Fibroblast of villous mesenchyme (primary cell): ENCODE measurements around the gene CABP7. TPM values are rescaled to one million over a fixed set of nuclear protein-coding genes. Genes with fewer than 3 reads are reported as not detected.

Source experiments
- DNase-seq: peaks from one replicate; pipeline ENCODE4 v3.0.0-alpha.2; 2010; ENCODE audit warnings: low read depth
- H3K4me3 ChIP-seq: 2 replicates; pipeline ENCODE4 v1.5.1; 2011; ENCODE audit warnings: low read depth, mild to moderate bottlenecking, low read length
- total RNA-seq: library from RNA; depleted of rRNA; stranded (reverse); fragments of >200 nt; gene quantifications from 2 replicates; pipeline ENCODE4 v1.2.3, GENCODE V29; 2012
- TF ChIP-seq, protein P1 (sequence below): IDR thresholded peaks from 2 replicates; pipeline ENCODE4 v1.5.1; 2012; ENCODE audit warnings: low read depth, mild to moderate bottlenecking, low read length; ENCODE audit not compliant: insufficient read depth

Gene CABP7
- total RNA-seq, 1 donor: not detected

DNA sequence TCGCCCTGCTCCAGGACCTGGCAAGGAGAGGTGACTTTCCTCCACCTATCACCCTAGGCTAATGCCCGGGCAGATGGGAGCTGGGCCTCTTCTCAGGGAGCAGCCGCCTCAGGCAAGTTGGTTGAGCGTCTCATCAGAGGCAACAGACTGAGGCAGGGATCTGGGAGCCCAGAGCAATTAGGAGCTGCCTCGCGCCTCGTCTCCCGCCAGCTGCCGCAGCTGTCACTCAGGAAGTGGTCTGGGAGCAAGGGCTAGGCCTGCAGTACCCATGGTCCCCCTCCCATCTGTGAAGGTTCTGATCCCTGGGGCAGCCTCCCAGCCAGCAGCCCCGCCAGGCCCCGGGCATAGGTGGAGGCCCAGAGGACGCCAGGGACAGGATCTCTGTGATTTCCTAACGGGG lies 4.6 kb upstream of the CABP7 start:
- TF ChIP-seq, protein P1, sequence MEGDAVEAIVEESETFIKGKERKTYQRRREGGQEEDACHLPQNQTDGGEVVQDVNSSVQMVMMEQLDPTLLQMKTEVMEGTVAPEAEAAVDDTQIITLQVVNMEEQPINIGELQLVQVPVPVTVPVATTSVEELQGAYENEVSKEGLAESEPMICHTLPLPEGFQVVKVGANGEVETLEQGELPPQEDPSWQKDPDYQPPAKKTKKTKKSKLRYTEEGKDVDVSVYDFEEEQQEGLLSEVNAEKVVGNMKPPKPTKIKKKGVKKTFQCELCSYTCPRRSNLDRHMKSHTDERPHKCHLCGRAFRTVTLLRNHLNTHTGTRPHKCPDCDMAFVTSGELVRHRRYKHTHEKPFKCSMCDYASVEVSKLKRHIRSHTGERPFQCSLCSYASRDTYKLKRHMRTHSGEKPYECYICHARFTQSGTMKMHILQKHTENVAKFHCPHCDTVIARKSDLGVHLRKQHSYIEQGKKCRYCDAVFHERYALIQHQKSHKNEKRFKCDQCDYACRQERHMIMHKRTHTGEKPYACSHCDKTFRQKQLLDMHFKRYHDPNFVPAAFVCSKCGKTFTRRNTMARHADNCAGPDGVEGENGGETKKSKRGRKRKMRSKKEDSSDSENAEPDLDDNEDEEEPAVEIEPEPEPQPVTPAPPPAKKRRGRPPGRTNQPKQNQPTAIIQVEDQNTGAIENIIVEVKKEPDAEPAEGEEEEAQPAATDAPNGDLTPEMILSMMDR: no peak

DNA sequence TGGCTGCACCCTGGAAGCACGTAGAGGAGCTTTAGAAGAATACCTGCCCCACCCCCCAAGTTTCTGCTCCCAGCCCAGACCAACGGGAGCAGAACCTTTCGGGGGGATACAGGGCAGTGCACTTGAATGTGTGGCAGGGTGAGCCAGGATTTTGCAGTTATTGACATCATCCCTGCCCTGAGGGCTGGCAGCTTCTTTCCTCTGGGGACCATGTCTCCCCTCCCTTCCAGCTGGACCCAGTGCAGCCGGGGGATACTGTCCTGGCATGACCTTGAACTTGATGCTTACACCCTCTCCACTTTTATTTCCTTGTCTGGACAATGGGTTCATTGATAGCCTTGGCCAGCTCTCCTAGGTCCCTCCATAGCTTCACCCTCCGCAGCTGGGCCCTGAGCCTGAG lies 4.1 kb upstream of the CABP7 start:
- TF ChIP-seq, protein P1: no peak
- no peak for DNase-seq

More for the DNA sequence above, 4.6 kb upstream of the CABP7 start:
- DNase-seq: no peak
- H3K4me3 ChIP-seq: no peak overlapping the region

DNA sequence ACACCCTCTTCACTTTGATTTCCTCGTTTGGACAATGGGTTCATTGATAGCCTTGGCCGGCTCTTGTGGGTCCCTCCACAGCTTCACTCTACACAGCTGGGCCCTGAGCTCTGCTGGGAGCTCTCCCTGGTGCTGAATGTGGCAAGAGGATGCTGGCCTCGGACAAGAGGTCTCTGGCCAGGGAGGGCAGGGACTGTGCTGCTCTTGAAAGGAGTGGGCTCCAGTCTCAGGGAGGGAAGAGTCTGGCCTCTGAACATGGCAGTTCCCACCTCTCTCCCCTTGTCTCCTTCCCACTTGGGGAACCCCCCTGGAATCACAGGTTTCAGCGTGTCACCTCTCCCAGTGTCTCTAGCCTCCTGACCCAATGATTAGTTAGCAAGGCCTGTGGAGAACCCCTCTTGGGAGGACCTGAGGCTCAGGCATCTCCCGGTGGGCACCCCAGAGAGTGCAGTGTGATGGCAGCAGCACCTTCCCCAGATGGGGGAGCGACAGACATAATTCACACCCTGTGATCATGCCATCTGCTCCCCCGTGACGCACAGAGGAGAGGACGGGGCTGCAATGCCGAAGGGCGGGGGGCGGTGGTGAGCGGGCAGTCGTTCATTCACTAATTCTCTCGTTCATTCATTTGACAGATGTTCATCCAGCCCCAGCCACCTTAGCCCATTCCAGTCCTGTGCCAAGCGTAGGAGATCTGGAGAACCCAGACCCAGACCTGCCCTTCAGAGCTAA lies 2.8 kb upstream of the CABP7 start:
- TF ChIP-seq, protein P1: no peak
- DNase-seq: peak; percentile 76
- H3K4me3 ChIP-seq: no peak overlapping the region

More for the DNA sequence above, 4.1 kb upstream of the CABP7 start:
- no peak overlapping the region for H3K4me3 ChIP-seq

DNA sequence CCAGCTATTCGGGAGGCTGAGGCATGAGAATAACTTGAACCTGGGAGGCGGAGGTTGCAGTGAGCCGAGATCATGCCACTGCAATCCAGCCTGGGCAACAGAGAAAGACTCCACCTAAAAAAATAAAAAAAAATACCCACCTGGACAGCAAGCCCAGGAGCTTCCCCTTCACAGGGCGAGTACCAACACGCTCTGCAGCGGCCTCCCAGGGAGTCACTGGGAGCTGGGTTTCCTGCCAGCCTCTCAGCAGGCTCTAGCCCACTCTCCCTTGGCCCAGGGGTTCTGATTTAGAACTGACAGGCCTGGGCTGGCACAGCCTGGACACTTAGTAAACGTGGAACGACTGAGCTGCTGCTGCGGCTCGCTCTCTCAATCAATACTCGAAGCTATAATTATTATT lies 2.0 kb upstream of the CABP7 start:
- TF ChIP-seq, protein P1: no peak
- no peak for DNase-seq
- H3K4me3 ChIP-seq: no peak overlapping the region

DNA sequence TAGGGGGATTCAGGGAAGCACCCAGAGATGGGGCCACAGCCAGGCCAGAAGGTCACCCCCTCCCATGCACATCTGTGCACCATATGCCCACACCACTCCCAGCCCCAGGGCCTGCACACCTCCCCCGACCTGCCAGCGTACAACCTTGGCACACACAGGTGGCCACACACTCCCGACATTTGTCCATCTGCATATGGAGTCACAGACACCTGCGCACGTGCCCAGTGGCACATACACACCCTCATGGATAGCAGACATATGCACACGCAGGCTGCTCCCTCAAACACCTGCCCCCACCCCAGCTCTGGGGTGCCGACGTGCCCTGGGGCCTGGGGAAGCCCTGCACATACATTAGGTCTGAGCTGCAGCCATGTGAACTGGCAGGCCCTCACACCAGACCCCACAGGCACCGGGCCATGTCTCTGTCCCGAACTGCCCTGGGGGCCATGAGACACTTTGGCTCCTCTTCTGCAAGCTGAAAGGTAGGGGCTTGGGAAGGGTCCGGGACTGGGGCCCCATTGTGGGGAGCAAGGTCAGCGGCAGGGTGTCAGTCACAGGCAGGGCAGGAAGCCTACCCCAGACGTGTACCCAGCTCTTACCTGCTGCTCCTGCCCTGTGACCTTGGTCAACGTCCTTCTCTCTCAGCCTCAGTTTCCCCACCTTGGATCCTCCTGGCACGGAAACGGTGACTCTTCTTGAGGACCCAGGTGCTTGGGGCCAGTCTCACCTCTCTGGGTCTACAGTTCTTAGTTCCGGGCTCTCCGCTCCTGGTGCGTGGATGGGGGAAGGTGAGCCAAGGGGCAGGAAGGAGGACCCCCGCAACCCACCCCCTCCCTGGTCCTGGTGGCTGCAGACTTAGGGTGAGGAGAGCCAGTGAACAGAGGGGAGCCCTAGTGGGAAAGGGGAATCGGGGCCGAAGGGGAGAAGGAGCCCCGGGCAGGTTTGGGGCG lies 579 bp upstream of the CABP7 start:
- H3K4me3 ChIP-seq: no peak overlapping the region
- no peak for DNase-seq
- TF ChIP-seq, protein P1: no peak

DNA sequence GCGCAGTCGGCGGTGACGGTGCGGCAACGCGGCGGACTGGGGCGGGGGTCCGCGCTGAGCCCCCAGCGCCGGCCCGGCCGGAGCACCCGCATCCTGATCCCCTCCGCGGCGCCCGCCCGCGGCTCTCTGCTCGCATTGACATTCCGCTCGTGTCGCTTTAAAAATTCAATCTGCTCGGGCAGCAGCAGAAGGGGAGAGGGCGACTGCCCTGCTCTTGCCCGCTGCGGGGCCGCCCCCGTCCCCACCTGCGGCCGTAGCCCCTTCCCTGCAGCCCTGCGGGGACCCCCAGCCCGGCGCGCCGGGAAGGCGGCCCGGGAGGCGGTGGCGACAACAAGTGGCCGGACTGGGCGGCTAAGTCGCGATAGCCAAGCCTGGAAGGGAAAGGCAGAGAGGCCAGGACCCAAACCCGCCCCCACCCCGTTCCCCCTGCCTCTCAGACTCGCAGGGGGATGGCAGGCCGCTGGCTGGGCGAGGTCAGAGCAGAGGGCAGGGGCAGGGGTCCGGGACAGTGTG lies 1.1 kb downstream of the CABP7 start:
- no peak overlapping the region for H3K4me3 ChIP-seq
- TF ChIP-seq, protein P1: no peak

More for the DNA sequence above, 1.1 kb downstream of the CABP7 start:
- DNase-seq: no peak
